GM18951 (cell line): ENCODE data around the gene KCTD8.

Experiments used
- POLR2A ChIP-seq: IDR thresholded peaks from 4 replicates; pipeline ENCODE4 v1.6.1; 2011; ENCODE audit warnings: mild to moderate bottlenecking; ENCODE audit not compliant: insufficient read length, insufficient read depth; ENCODE audit errors: extremely low read depth
- in situ Hi-C: fragments of 300-500 bp; cut with MboI; formaldehyde crosslinking; loops from one replicate; pipeline ENCODE4 v1.12.0; 2022; ENCODE audit warnings: low sequenced_read_pairs, mixed read lengths, inconsistent platforms; ENCODE audit not compliant: unreplicated experiment

KCTD8 gene

DNA sequence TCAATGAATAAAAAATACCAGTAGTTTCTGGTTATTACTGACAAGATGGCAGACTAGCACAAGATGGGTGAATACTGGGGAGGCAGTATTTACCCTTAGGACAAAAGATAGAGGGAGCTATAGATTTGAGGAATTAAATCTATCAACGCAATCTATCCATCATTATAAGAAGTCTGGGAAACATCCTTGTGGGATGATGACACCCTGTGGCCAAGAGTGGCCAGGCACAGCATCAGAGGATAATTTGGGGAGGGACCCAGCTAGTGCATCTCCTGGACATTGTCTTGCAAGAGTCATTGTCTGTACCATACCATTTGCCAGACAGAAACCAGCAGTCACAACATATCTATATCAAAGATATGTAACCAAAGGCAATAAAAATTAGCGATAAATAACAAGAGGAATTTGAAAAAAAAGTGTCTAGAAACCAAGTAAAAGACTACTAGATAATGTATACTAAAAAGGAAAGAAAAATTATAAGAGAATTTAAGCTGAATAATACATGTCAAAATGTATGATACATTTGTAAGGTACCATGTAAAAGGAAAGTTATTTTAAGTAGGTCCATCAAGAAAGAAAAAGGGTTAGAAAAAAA is 22.9 kb downstream of the KCTD8 start:
- in situ Hi-C loops: no loop called here
- TF ChIP-seq POLR2A: no peak

DNA sequence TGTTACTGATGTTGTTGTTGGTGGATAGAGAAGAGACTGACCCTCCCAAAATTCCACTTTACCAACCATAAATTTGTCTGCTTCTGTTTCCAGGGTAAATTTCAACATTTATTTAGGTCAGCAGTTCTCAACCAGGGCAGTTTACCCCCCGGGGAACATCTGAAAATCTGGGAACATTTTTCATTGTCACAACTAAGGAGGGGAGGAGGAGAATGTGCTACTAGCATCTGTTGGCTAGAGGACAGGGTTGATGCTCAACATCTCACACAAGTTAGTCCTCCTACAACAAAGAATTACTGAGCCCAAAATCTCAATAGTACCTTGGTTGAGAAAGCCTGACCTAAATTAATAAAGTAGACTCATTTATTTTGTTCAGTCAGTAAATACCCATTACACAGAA is 25.7 kb downstream of the KCTD8 start:
- TF ChIP-seq POLR2A: no peak
- in situ Hi-C loops: no loop called here

DNA sequence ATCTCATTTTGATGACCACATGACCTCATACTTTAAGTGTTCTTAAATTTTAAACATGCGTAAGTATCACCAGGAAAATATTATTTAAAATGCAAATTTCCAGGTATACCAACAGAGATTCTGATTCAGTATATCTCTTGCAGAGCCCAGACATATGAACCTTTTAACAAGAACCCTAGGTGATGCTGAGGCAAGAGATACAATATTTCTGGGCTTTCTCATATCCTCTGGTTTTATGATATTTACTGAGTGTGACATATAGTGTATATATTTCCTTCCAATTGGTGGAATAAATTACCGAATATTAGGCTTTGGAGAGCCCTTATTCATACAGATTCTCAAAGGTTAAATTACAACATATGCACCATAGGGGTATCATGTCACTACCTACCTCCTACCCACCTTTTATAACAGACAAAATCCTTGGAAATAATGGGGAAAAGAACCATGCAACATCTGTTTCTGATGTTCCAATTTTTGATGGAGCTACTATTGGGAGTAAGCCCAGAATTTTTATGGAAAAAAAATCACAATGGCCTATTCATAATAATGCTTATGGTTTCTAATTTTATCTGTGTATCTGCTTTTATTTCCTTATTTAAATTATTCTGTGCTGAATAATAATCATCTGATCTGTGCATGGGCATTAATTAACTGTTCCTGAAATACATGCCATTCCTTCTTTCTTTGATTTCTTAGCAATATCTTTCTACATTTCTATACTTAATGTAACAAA is 27.1 kb downstream of the KCTD8 start:
- in situ Hi-C loops: no loop called here
- no peak for TF ChIP-seq POLR2A

DNA sequence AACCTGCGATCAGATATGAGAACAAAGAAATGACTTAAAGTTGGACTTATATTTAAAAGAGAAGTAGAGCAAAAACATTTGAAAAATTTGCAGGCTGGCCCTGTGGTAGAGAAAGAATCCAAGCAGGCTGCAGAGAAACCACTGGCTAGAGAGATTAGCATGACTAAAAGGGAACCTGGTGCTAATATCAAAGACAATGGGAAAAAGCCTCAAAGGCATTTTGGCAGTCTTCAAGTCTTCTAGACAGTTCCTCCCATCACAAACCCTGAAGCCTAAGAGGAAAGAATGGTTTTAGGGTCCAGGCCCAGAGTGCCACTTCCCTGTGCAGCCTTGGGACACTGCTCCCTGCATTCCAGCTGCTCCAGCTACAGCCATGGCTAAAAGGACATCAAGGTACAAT is 33.4 kb downstream of the KCTD8 start:
- in situ Hi-C loops: no loop called here
- TF ChIP-seq POLR2A: no peak

DNA sequence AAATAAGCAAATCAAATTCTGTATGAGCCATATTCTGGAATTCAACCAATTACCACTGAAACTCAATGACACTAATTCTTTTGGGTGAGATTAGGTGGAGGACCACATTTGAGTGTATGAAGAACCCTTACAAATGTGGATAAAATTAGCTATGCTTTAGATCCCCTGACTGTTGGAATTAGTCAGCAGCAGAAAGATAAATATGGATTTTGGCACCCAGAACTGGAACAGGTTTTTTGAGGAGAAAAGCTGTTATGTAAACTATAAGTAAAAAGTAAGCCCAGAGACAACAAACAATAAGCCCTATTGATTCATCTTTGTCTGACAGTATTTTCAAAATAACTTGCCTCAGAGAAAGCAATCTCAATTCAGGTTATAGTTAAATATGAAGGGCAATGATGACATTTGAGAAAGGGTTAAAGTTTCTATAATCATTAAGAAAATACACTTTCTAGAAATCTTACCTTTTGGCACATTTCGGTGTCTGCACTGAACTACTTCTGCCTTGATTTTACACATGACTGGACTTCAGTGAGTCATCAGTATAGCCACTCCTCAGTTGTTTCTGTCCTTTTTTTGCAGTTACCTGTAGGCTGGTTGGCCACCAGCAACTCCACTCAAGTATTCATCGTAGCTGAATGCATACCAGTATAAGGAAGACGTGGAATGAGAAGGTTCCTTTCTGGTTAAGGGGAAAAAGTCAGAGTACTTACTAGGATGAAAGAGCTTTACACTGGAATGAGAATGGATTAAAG is 80.0 kb downstream of the KCTD8 start:
- in situ Hi-C loops: no loop called here
- TF ChIP-seq POLR2A: no peak

DNA sequence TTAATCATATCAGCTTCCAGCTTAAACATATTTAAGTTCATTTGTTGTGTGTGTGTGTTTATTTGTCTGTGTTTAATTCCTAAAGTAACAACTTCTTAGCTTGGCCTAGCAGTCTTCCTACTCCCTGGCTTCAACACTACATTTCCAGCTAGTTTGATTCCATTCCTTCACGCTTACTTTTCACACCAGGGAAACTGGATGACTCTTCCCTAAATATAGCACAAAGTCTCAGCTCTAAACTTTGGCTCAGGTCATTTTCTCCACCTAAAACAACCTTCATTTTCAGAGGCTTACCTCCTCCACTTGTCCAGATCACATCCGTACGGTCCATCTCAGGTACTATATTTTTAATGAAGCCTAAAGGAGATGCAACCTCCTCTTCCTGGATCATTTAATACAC is 94.4 kb downstream of the KCTD8 start:
- TF ChIP-seq POLR2A: no peak
- in situ Hi-C loops: no loop called here

DNA sequence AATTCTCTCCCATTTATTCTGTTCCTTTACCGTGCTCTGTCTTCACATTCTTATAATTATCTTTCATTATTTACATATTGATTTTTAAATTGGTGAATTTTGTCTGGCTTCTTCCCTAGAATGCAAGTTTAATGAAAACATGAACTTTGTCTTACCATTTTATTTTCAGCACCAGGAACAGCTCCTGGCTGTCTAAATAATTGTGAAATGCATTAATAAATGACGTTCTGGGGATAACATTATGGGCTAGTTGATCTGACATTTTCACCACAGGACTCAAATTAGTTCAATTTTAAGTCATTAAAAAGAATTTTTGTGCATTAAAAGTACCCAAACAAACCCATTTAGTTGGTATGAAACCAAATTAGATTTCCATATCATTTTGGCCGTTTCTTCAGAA is 97.5 kb downstream of the KCTD8 start:
- in situ Hi-C loops: no loop called here
- no peak for TF ChIP-seq POLR2A

DNA sequence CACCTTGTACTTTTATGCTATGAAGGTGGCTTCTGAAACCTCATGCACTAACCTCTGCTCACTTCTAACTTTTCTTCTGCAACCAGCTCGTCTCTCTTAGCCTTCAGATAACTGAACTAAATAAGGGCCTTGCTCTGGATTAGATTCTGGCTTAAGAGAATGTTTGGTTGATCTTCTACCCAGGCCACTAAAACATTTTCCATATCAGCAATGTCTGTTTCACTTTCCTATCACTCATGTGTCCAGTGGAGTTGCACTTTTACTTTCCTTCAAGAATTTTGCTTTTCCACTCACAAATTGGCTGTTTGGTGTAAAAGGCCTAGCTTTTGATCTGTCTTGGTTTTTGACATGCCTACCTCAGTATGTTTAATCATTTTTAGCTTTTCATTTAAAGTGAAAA is 105.8 kb downstream of the KCTD8 start:
- TF ChIP-seq POLR2A: no peak
- in situ Hi-C loops: no loop called here

DNA sequence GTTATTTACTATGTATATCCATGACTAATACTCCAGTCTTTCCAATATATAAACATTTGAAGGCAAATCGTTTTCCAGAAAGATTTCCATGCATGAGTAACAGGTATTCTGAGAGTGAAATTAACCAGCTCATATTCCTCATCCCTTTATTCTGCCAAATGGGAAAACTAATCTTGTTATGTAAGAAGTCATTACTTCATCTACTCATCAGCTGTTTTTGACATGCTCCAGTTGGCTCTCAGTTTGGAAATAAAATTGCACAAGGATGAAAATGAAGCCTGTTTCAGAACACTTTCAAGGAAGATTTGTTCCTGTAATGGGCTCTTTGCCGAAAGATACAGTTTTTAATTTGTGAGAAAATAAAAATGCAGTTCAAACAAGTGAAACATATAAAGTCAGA is 121.9 kb downstream of the KCTD8 start:
- in situ Hi-C loops: no loop called here
- TF ChIP-seq POLR2A: no peak

DNA sequence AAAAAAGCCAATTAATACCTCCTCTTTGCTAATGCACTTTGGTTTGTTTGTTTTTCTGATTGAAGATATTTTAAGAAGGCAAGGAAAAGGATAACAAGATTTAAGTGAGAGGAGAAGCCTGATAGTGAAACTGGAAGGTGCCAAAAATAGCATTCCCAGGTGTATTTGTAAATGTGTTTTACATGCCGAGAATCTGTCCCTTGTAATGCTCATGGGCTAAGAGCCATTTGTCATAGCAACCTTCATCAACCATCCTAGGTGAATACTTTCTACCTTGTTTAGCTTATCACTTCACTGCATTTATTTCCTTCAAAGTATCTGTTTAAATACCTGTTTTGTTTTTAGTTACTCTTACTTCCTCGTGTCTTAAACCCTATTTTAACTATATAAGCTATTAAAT is 127.8 kb downstream of the KCTD8 start:
- in situ Hi-C loops: no loop called here
- TF ChIP-seq POLR2A: no peak

DNA sequence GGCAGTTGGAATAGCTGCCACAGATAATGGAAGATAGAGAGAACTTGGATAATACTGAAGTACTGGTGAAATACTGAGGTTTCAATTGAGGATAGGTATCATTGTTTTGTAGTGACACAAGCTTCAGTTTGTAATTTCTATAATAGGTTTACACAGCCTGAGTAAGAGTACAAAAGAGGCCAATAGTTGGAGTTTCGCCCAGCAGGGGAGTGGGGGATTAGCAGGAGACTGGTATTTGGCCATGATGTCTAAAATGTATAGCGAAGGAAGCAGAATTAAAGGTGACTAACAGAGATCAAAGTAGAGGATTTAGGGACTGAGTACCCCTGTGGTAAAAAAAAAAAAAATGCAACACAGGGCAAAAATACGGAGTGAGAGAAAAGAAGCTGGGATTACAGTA is 129.5 kb downstream of the KCTD8 start:
- in situ Hi-C loops: no loop called here
- no peak for TF ChIP-seq POLR2A

DNA sequence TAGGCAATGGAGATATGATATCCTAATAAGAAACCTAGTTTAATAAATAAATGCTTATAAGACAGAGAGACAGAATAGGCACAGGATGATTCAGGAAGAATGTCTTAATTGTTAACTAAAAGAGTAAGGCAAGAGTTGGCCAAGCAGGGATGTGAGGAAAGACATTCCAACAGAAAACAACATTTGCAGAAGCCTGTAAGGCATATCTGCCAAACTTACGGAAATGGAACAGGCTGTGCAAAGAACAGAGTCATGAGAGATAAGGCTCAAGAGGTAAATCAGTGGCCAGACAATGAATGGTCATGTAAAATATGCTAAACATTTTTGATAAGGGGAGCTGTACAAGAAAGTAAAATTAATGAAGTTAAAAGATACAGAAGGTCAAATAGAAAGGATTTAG is 134.9 kb downstream of the KCTD8 start:
- in situ Hi-C loops: no loop called here
- TF ChIP-seq POLR2A: no peak

DNA sequence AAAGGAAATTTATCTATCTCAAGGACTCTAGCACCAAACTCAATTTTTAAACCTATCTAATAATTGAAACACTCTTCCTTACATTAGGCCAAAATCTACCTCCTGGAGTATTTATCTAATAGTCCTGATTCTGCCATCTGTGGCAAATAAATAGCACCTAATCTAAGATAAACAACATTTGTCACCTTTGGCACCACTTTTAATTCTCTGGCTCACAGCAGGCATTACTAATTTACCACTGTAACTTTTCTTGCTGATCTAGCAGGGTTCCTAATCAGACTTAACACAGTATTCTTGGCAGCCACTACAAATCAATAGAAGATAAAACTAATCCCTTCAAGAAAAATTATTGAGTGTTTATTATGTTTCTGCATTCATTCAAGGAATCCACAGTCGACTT is 161.1 kb downstream of the KCTD8 start:
- in situ Hi-C loops: no loop called here
- TF ChIP-seq POLR2A: no peak

DNA sequence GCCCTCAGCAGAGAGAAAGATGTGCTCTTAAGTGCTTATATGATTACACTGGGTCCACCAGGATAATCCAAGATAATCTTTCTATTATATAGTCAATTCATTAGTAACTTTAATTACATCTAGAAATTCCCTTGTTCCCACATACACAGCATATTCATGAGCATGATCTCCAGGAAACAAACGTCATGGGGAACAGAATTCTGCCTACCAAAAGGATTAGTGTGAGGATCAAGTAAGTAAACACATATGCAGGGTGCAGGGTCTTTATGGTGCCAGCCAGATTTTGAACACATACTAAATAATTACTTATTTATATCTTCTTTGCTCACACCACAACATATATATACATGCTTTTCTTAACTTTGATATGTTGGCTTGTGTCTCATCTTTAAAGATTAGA is 169.1 kb downstream of the KCTD8 start:
- in situ Hi-C loops: no loop called here
- TF ChIP-seq POLR2A: no peak
